Measurements from ENCODE around the gene RASD2. TPM values are rescaled to one million over a fixed set of nuclear protein-coding genes. Genes with fewer than 3 reads are reported as not detected.

Gene RASD2
- total RNA-seq, 1 experiment from 2014 or later = 0.42 TPM

GRCh38 chr22:35519306-35520000 is 21.2 kb upstream of the RASD2 start:
- peaks cover 8 to 18% of the 10 kb centered on the region in 2 experiments for H3K4me1 Mint-ChIP-seq
- no peak overlapping the region; a peak in 1 of 7 replicates for H3K27ac Mint-ChIP-seq
- H3K56ac ChIP-seq (ENCODE audit: insufficient read length, low read depth, low read length) = no peak overlapping the region
- no peak overlapping the region for H3K9ac ChIP-seq (ENCODE audit: extremely low read depth, insufficient read length, low read length)
- no peaks in the 10 kb centered on the region for H3K4me1 ChIP-seq (ENCODE audit: insufficient read depth, low read length)
- H3K4ac ChIP-seq (ENCODE audit: low read depth, low read length) = no peak overlapping the region
- no peak for DNase-seq
- TF ChIP-seq, protein P1, sequence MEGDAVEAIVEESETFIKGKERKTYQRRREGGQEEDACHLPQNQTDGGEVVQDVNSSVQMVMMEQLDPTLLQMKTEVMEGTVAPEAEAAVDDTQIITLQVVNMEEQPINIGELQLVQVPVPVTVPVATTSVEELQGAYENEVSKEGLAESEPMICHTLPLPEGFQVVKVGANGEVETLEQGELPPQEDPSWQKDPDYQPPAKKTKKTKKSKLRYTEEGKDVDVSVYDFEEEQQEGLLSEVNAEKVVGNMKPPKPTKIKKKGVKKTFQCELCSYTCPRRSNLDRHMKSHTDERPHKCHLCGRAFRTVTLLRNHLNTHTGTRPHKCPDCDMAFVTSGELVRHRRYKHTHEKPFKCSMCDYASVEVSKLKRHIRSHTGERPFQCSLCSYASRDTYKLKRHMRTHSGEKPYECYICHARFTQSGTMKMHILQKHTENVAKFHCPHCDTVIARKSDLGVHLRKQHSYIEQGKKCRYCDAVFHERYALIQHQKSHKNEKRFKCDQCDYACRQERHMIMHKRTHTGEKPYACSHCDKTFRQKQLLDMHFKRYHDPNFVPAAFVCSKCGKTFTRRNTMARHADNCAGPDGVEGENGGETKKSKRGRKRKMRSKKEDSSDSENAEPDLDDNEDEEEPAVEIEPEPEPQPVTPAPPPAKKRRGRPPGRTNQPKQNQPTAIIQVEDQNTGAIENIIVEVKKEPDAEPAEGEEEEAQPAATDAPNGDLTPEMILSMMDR (conservative IDR thresholded peaks at IDR 0.05) = no peak
- H4K91ac ChIP-seq (ENCODE audit: insufficient read length, low read depth, low read length) = no peak overlapping the region
- no peak overlapping the region for H2BK15ac ChIP-seq (ENCODE audit: low read depth, low read length)
- H3K14ac ChIP-seq (ENCODE audit: insufficient read depth, low read length) = no peak overlapping the region
- no peak overlapping the region for H2BK12ac ChIP-seq (ENCODE audit: insufficient read length, low read depth, low read length)
- no peak overlapping the region for H2BK120ac ChIP-seq (ENCODE audit: low read depth, low read length, poor library complexity, severe bottlenecking)
- H3K79me2 ChIP-seq (ENCODE audit: insufficient read depth, low read length) = no peaks in the 10 kb centered on the region
- no peak overlapping the region for H4K5ac ChIP-seq (ENCODE audit: insufficient read length, low read depth, low read length)
- H3K79me1 ChIP-seq (ENCODE audit: insufficient read depth, low read depth, low read length, poor library complexity, severe bottlenecking) = no peaks in the 10 kb centered on the region
- no peak overlapping the region for H2AK5ac ChIP-seq (ENCODE audit: insufficient read length, low read length)
- H4K20me1 ChIP-seq (ENCODE audit: control insufficient read depth, insufficient read depth, insufficient read length) = no peaks in the 10 kb centered on the region
- no peak overlapping the region for H2AFZ ChIP-seq (ENCODE audit: low read length)
- H3K23ac ChIP-seq (ENCODE audit: insufficient read length, low read depth, low read length) = no peak overlapping the region
- no peak overlapping the region for H2BK5ac ChIP-seq (ENCODE audit: insufficient read length, low read length)
- no peaks in the 10 kb centered on the region for H3K27me3 ChIP-seq (ENCODE audit: insufficient read depth, low read length)
- WGBS (ENCODE audit: extremely low coverage, insufficient read length, low lambda C conversion rate) = no CpG with 5 or more reads among the region's 9 CpGs
- no peak overlapping the region for H4K8ac ChIP-seq (replicated peaks; ENCODE audit: insufficient read length, low read depth, low read length)
- no peaks in the 10 kb centered on the region; a peak in 1 of 7 replicates for H3K36me3 Mint-ChIP-seq (ENCODE audit: insufficient read depth in 1 of 3, low read depth in 3 of 3)
- peaks cover 36% of the 10 kb centered on the region for H3K27me3 Mint-ChIP-seq (ENCODE audit: low read depth)
- H3K9me3 Mint-ChIP-seq = no peaks in the 10 kb centered on the region
- H3K27ac ChIP-seq (ENCODE audit: insufficient read length, low read depth, low read length) = no peak overlapping the region
- no peak overlapping the region for H3K4me2 ChIP-seq (ENCODE audit: insufficient read depth, insufficient read length, low read length)
- no peak overlapping the region for H2BK20ac ChIP-seq (ENCODE audit: low read depth, low read length, poor library complexity, severe bottlenecking)
- no peak overlapping the region for H3K18ac ChIP-seq (ENCODE audit: insufficient read length, low read depth, low read length)
- H3K23me2 ChIP-seq (ENCODE audit: insufficient read length, low read depth, low read length, poor library complexity, severe bottlenecking) = no peaks in the 10 kb centered on the region
- H3K4me3 Mint-ChIP-seq = no peak overlapping the region
- no peaks in the 10 kb centered on the region for H3K9me3 ChIP-seq (ENCODE audit: control insufficient read depth, low read depth, low read length)
- no peak overlapping the region for H3T11ph ChIP-seq (ENCODE audit: low read length)
